Cortex of kidney (tissue), 1 donor: ENCODE data around the gene GP1BA.

ENCODE experiments used
- DNase-seq: peaks from one replicate; lab custom pipeline; 2025; lab: John Stamatoyannopoulos, UW

The GP1BA gene

DNA sequence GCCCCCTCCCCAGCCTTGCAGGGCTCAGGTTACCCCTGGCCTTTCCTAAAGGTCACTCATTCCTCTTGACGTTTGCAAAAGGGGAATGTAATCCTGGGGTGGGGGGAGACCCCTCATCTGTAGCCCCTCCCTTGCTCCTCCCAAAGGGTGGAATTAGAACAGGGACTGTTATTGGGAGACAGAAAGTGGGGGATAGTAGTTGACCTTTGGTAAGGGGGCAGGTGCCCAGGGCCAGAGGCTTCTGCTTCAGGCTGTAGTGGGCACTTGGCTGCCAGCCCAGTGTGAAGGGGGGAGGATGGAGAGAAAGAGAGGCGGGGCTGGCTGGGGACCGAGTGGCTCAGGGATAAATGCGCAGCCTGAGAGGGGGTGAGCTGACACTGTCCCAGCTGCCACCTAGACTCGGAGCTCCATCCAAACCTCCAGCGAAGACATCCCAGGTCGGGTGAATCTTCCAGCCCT lies 18.7 kb downstream of the GP1BA start, which contains the start of gene ENO3:
ENO3 (plus strand) TSS at position 374 of the 459 bp plus-strand sequence. CDS start 711 bp downstream, outside the sequence.
- DNase-seq = no peak

DNA sequence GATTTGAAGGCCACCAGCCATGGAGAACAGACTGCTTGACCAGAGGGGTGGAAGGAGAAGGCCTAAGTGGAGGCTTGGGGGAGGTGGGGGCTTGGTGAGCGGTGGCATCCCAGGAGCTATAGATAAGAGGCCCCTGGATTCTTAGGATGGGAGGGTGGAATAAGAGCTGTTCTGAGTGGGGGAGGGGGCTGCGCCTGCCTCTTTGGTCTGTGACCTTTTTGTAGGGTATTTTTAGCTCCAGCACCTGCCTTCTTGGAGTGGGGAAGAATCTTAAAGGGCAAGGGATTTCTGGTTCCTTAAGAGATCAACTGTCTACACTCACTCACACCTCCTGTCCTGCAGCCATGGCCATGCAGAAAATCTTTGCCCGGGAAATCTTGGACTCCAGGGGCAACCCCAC lies 19.4 kb downstream of the GP1BA start:
- DNase-seq = no peak

DNA sequence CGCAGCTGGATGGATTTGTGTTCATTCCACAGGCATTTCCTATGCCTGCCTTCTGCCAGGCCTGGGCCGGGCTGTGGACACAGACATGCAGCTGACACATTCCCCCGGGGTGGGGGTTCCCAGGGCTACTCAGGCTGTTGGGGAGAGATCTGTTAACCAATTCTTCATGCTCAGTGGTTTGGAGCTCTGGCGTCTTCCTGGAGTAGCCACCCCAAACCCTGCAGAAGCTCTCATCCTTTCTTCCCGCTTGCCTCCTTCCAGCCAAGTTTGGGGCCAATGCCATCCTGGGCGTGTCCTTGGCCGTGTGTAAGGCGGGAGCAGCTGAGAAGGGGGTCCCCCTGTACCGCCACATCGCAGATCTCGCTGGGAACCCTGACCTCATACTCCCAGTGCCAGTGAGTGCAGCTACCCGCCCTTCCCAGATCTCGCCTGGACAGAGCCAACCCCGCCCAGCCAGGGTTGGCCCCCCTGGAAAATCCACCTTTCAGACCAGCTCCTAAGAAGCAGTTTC lies 21.4 kb downstream of the GP1BA start:
- no peak for DNase-seq

DNA sequence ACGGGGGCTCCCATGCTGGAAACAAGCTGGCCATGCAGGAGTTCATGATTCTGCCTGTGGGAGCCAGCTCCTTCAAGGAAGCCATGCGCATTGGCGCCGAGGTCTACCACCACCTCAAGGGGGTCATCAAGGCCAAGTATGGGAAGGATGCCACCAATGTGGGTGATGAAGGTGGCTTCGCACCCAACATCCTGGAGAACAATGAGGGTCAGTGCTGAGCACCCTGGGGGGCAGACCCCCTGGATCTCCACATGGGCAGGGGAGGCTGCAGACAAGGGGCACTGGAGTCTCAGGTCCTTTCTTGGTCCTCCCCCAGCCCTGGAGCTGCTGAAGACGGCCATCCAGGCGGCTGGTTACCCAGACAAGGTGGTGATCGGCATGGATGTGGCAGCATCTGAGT lies 23.0 kb downstream of the GP1BA start:
- no peak for DNase-seq

DNA sequence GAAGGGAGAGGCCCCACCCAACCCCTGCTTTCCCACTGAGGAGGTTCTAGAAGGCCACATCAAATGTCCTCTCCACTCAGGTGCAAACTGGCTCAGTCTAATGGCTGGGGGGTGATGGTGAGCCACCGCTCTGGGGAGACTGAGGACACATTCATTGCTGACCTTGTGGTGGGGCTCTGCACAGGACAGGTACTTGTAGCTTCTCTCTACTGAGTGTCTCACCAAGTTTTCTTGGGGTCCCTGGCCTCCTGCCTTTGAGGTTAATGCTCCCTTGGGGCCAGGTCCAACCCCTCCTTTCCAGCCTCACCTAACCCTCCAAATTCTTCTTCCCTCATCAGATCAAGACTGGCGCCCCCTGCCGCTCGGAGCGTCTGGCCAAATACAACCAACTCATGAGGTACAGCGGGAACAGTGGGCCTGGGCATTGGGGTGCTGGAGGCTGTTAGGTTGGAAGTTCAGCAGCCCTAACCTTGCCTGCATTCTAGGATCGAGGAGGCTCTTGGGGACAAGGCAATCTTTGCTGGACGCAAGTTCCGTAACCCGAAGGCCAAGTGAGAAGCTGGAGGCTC lies 24.5 kb downstream of the GP1BA start:
- no peak for DNase-seq

DNA sequence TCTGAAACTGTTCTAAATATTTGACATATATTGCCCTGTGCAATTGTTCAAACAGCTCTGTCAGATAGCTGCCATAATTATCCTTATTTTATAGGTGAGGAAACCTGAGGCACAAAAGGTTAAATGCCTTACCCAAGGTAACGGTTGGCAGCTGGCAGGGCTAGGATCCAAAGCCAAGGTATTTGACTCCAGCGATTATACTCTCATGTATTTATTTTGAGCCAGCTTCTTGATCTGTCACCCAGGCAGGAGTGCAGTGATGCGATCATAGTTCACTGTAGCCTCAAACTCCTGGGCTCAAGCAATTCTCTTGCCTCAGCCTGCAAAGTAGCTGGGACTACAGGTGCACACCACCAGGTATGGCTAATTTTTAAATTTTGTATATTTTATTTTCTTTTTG lies 26.0 kb downstream of the GP1BA start:
- no peak for DNase-seq

DNA sequence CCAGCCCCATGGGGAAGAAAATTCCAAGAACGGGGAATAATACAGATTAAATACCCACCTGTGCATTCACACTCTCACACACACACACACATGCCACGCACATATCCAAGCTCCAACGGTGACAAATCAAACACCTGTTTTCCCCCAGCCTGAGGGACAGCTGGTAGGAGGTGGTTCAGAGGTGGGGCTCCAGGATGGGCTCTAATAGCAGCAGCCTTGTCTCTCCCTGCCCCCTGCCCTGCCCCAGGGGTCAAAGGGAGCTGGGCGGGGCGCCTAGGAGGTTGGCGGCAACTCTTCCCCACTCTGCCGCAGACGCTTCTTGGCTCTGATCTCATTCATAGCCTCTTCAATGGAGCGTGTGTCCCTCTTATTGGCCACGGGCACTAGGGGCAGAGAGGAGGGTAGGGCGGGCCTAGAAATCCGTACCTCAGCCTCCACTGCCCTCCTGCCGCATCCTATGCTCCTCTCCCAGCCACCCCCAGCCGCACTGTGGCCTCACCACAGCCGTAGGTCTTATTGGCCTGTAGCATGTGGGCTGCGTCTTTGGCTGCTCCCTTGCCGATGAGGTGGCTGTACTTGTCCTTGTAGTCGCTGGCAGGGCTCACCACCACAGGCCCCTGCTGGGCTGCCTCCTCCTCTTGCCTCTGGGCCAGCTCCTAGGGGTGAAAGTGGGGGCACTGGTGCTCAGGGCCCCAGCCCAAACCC lies 27.3 kb downstream of the GP1BA start:
- no peak for DNase-seq

DNA sequence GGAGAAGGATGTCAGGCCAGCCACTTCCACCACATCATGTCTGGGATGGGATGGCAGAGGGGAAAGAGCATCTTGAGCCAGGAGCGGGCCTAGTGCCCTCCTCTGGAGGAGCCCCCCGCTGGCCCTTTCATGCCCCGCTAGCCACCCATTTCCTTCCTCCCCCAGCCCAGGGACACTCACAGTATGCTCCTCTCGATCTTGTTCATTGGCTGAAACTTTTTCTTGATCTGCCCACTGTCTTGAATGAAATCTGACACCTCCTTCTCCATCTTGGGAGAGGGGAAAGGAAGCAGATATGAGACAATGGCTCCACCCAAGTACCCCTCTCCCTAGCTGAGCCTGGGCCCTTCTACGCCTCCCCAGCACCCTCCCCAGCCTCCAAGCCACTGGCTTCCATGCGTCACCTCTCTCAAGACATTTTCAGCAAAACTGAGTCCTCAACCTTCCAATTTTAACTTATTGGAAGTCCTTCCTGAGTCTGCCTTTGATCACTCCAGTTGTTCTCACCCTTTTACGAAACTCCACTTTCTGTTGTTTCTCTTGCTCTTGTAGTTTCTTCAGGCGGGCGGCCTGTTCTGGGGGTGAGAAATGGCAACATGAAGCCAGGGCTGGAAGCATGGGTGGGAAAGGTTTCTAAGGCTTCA lies 28.3 kb downstream of the GP1BA start:
- no peak for DNase-seq

DNA sequence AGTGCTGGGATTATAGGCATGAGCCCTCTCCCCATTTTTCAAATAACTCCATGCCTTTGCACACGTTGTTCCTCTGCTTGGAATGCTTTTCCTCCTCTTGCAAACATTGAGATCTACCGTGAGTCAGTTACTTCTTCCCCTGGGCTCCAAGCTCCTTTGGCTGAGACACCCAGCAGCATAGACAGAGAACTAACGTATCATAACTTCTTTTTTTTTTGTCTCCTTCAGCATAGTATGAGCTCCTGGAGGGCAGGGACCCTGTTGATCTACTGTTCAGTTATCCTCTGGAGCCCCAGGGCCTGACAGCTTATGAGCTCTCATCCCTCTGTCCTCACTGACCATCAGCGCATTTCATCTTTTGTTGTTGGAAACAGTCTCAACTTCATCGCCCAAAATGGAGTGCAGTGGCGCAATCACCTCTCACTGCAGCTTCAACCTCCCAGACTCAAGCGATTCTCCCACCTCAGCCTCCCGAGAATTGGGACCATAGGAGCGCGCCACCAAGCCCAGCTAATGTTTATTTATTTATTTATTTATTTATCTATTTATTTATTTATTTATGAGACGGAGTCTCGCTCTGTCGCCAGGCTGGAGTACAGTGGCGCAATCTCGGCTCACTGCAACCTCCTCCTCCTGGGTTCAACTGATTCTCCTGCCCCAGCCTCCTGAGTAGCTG lies 33.4 kb downstream of the GP1BA start:
- no peak for DNase-seq

DNA sequence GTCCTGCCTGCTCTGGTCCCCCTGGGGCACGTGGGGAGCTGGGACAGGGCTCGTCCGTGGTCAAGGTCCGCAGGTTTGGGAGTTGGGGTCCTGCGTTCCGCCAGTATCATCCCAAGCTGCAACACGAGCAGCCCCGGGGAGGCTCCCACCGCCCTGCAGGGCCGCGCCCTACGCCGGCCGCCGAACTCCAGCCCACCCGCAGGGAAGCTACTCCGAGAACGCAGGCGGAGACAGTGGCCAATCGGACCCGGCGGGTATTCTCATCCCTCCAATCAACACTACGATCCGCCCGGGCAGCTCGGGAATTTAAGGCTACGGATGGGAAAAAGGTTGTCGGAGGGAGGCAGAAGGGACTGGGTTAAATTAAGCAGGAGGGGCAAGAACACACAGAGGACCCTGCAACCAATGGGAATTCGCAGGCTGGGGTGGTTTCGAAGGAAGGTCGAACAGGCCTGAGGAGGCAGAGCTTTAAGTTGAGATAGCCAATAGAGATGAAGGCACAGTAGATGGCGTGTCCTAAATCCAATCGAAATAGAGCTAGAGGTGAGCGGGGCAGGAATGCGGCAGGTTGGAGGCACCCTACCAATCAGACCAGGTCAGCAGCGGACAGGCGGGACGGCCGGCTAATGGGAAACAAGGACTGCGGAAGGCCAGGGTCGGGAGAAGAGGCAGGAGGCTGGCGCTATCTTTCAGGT lies 34.9 kb downstream of the GP1BA start:
- peak; percentile 55 for DNase-seq

DNA sequence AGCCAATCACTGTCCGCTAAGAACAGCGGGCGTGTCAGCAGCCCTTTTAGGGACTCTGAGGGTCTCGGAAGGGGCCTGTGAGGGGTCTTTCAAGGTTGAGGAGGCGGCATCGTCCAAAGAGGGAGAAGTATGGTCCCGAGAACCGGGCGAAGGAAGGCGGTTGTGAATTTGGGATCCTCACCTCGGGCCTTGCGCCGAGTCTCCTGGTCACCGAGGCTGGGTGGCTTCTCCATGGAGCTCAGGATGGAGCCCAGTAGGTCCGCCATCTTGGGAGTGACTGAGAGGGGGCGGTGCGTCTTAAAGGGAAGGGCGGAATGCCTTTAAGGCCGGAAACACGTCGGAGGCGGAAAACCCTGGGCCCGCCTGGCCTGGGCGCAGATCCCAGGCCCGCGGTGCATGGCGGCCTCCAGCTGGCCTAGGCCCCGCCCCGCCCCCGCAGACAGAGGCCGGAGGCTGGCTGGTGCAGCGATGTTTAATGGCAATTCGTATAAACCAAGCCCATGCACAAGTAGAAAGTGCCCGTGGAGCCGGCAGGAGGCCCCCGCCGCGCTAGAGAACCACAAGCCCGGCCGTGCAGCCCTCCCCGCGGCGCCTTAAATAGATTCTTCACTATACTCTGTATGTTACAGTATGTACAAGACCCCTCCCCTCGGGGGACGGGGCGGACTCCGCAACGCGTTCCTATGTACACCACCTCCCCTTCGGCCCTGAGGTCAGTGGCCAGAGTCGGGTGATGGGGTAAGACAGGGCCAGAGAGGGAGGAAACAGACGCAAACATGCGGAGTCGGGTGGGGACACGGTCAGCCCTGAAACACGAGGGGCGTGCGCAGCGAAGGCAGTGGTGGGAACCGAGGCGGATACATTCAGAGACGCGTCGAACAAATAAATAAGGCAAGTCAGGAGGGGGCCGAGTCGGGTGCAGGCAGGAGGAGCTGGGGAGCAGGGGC lies 35.7 kb downstream of the GP1BA start, which contains the start of gene SPAG7:
SPAG7 (minus strand) TSS at position 279 of the 947 bp plus-strand sequence; CDS start at position 266, 13 bp downstream.
- DNase-seq = no peak

DNA sequence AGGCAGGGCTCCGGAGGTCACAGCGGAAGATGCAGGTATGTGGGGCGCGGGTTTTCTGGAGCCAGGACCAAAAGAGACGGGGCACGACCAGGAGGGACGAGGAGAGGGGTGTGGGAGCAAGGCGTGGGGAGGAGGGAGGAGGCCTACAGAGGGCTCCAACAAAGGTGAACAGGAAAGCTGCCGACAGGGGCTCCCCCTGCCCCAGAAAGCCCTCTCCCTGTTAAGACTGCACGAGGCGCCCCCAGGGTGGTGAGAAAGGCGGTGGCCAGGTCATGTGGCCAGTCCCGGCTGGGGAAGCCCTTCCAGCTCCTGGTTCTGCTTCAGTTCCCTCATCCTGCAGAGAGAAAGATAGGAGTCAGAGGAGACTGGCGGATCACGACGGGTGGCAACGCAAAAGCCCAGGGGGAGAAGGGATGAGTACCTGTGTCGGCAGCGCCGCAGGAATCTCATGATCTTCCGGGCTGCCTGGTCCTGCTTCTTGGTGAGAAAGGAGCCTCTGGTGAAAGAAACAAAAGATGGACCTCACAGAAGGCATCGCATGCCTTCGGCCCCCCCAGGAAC lies 36.5 kb downstream of the GP1BA start:
- no peak for DNase-seq

DNA sequence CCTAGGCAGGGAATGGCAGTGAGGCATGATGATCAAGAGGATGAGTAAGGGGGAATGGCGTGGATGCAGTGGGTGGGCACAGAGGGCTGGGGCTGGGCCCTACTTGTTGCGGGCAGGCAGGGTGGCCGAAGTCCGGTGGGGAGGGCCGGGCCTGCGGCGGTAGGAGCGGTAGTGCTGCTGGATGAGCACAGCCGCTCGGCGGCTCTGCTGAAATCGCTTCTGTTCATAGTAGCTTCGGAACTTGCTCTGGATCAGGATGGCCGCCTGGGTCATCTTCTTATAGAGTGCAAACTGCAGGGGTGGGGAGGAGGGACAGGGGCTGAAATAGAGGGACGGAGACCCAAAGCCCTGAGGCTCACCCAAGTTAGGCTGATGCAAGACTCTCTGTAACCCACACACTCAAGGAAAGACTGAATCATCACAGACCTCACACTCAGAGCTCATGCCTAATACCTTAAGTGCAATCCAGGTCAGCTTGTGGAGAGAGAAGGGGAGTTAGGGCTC lies 37.0 kb downstream of the GP1BA start:
- no peak for DNase-seq

DNA sequence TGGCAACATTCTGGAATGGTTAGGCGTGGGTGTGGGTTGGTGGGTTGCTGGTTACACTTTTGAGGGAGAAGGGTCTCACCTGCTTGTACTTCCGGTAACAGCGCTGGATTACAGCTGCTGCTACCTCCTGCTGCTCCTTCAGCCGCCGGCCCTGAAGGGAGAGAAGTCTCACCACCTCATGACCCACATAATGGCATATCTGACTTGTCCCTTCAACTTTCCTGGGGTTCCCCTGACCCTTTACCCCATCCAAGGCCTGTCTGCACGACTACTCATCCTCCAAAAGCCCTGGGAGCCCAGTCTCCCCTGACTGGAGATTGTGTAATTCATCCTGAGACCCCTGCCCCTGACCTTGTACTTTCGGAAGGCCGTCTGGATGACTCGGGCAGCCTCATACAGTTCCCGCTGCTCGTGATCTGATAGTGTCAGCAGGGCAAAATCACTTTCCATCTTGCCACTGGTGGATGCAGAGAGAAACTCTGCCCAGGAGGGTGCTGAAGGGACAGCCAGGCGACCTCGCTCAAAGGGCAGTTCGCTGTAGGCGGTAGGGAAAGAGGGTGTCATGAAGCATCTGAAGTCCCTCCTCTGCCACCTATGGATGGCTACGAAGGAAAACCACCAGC lies 37.6 kb downstream of the GP1BA start:
- no peak for DNase-seq

DNA sequence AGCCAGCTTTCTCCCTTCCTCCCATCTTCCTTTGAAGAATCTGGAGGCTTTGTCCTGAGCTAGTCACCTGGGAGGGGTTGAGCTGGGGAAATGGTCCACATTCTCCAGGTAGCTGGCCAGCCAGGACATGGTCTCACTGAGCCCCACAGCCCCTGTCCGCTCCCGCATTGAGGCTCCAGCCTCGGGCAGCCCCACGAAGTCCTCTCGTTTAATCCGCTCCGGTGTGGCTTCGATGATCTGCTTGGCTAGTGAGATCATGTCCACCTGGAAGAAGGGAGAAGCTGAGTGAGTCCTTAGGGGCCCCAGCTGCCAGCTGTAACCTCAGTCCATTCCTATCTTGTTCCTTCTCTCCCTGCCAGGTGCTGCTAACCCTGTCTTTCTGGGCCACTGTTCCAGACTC lies 38.2 kb downstream of the GP1BA start:
- no peak for DNase-seq

DNA sequence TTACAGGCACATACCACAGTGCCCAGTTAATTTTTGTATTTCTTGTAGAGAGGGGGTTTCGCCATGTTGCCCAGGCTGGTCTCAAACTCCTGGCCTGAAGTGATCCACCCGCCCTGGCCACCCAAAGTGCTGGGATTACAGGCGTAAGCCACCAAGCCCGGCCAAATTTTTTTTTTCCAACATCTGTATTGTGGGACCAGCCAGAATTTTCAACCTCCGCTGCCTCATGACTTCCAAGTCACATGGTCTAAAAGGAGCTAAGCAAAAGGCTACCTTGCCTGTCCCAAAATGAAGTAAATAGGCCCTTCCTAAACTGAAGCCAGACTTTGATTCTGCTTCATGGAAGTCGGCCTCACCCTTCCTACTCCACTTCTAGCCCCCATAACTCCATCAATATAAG lies 39.7 kb downstream of the GP1BA start:
- no peak for DNase-seq

DNA sequence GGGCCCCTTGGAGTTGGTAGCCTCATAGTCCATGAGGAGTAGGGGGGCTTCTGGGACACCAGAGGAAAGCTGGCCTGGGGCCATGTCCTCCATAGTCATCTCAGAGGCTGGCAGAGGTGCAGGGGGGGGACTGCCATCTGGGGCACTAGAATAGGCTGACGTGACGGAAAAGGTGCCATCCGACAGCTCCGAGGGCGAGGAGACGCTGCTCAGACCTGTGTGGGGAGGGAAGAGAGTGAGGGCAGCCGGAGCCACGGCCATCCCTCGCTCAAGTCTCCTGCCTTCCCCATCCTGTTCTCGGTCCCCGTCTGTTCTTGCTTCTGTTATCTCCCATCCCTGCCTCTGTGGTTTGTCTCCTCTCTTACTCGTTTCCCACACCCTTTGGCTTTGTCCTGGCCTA lies 40.2 kb downstream of the GP1BA start:
- no peak for DNase-seq

DNA sequence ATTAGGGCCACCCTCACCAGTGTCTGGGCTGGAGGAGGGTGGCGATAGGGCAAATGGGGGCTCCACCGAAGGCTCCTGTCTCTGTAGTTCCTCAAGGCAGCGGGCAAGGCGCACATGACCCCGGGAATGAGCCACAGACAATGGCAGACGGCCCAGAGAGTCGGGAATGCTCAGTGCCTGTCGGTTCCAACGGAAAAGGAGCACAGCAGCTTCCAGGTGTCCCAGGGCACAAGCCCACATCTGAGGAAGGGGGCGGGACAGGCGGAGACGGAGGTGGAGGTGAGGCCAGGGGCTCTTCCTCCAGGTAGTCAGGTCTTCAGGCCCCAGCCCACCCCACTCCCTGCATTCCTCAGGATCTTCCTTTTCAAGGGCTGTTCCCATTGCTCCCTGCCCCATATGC lies 40.7 kb downstream of the GP1BA start:
- no peak for DNase-seq

DNA sequence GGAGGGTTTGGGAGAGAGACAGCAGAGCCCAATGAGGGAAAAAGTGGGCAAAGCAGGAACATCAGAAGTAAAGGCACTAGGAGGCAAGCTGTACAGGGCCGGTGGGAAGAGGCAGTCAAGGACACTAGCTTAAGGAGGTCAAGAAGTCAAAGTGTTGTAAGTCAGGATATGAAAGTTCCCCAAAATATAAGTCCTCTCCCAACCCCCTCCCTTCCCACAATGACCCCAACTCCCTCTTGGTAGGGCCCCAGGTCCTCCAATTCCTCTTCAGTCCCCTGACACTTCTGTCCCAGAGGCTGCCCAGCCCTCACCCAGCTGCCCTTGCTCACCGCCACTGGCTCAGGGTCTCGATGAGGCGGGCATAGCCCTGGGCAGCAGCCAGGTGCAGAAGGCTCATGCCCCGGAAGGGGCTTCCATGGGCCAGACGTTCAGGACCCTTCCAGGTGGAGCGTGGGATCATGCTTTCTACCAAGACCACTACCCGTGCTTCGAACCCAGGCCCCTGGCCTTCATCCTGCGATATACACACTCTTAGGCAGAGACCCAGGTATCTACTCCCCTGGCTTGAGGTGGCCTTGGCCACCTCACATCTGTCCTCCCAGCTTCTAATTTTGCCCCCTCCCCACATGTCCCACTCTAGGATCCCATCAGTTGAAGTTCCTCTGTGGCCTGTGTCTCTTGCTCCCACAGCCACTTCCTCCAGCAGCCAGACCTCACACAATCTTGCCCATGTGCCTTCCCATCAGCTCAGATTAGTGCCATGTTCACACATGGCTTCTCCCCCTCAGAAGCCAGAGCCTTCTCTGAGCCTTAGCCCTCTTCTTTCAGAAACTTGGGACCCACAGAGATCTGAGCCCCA lies 41.4 kb downstream of the GP1BA start:
- no peak for DNase-seq
